RWPE2 (cell line): ENCODE results near the gene SLC9A9.

Source experiments
- ATAC-seq: fragments of 200-7000 bp; cut with Tn5 transposase; 3 replicates; pipeline ENCODE4 v1.9.1; 2021; ENCODE audit warnings: low read depth
- DNase-seq: peaks from one replicate; pipeline ENCODE4 v3.0.0-alpha.2; 2020; ENCODE audit warnings: low spot score
- H3K27ac ChIP-seq: fragments of 450-650 bp; 2 replicates; pipeline ENCODE4 v1.5.1; 2017; ENCODE audit warnings: mild to moderate bottlenecking; ENCODE audit not compliant: poor library complexity, severe bottlenecking
- H3K27me3 ChIP-seq: fragments of 250-450 bp; sonication (Bioruptor Pico); 2 replicates; pipeline ENCODE4 v1.5.1; 2021; ENCODE audit warnings: mild to moderate bottlenecking, moderate library complexity; ENCODE audit not compliant: insufficient read depth, poor library complexity, severe bottlenecking
- H3K36me3 ChIP-seq: fragments of 250-450 bp; sonication (Bioruptor Pico); 2 replicates; pipeline ENCODE4 v1.5.1; 2020; ENCODE audit warnings: low read depth, mild to moderate bottlenecking, moderate library complexity
- H3K4me1 ChIP-seq: fragments of 250-450 bp; sonication (Bioruptor Pico); 2 replicates; pipeline ENCODE4 v1.5.1; 2021; ENCODE audit warnings: mild to moderate bottlenecking, moderate library complexity; ENCODE audit not compliant: insufficient read depth, poor library complexity, severe bottlenecking
- H3K4me3 ChIP-seq: fragments of 250-450 bp; sonication (Bioruptor Pico); 2 replicates; pipeline ENCODE4 v1.5.1; 2021; ENCODE audit warnings: mild to moderate bottlenecking, moderate library complexity; ENCODE audit not compliant: severe bottlenecking
- H3K9me3 ChIP-seq: fragments of 250-450 bp; sonication (Bioruptor Pico); 2 replicates; pipeline ENCODE4 v1.5.1; 2021; ENCODE audit warnings: mild to moderate bottlenecking, moderate library complexity; ENCODE audit not compliant: severe bottlenecking
- CTCF ChIP-seq: fragments of 450-650 bp; IDR thresholded peaks from one replicate; pipeline ENCODE4 v1.5.1; 2017; ENCODE audit warnings: mild to moderate bottlenecking, moderate library complexity; ENCODE audit not compliant: poor library complexity, severe bottlenecking

The SLC9A9 gene

DNA sequence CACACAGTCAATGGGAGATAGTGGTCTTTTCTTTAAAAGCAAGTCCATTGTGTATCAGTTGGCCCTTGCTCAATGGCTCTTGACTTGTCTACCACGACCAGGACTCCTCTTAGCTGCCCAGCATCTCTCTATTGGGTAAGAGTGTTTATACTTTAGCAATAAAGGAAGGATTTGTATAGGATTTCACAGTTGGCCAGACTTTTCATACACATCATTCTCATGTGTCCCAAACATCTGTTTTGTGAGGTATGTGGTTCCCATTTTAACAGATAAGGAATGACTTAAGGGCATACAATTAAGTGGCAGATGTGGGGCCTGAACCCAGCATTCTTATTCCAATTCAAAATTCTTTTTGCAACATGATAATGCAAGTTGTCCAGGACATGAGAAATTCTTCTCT is 537.2 kb downstream of the SLC9A9 start:
- no peaks in the 10 kb centered on the region for H3K27me3 ChIP-seq
- no peak for ATAC-seq
- peaks cover 10% of the 10 kb centered on the region for H3K4me1 ChIP-seq
- no peak overlapping the region for H3K4me3 ChIP-seq
- TF ChIP-seq CTCF: no peak
- no peak for DNase-seq
- no peaks in the 10 kb centered on the region for H3K36me3 ChIP-seq
- no peak overlapping the region for H3K27ac ChIP-seq
- no peaks in the 10 kb centered on the region for H3K9me3 ChIP-seq

- H3K36me3 ChIP-seq: no peaks in the 10 kb centered on the region
- no peaks in the 10 kb centered on the region for H3K27me3 ChIP-seq
- H3K4me3 ChIP-seq: no peak overlapping the region
- no peaks in the 10 kb centered on the region for H3K9me3 ChIP-seq
- H3K27ac ChIP-seq: no peak overlapping the region
- peaks cover 12% of the 10 kb centered on the region for H3K4me1 ChIP-seq
- DNase-seq: no peak
- no peak for ATAC-seq
- no peak for TF ChIP-seq CTCF
These were observed 538.6 kb downstream of the SLC9A9 start for GRCh38 chr3:143309705-143310104.

- H3K4me3 ChIP-seq: no peak overlapping the region
- DNase-seq: no peak
- H3K27me3 ChIP-seq: no peaks in the 10 kb centered on the region
- H3K36me3 ChIP-seq: no peaks in the 10 kb centered on the region
- H3K9me3 ChIP-seq: no peaks in the 10 kb centered on the region
- no peak overlapping the region for H3K27ac ChIP-seq
- ATAC-seq: peak; percentile 10; the same call in 1 of the 3 replicates
- TF ChIP-seq CTCF: no peak
- H3K4me1 ChIP-seq: peaks cover 18% of the 10 kb centered on the region
These were observed 540.6 kb downstream of the SLC9A9 start for GRCh38 chr3:143307613-143308183.

DNA sequence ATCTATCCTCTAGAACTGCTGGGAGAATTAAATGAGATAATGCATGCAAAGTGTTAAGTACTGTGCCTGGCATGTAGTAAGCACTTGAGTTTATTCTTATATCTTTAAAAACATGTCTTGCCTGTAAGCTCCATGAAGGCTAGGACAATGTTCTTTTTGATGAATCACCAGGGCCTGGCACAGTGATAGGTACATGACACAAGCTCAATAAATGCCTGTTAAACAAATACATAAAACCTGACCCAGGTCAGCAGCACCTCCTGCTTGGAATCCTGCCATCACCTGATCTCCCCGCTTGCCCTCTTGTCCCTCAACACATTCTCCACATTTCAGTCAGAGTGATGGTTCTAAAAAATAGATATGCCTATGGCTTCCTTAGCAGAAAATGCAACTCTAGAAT is 541.9 kb downstream of the SLC9A9 start:
- TF ChIP-seq CTCF: no peak
- DNase-seq (no peak), ATAC-seq (peak; percentile 71)
- Histone ChIP-seq H3K9me3 (no peaks in the 10 kb centered on the region), H3K4me1 (peaks cover 25% of the 10 kb centered on the region), H3K27ac (no peak overlapping the region), H3K4me3 (no peak overlapping the region), H3K27me3 (no peaks in the 10 kb centered on the region), H3K36me3 (no peaks in the 10 kb centered on the region)

DNA sequence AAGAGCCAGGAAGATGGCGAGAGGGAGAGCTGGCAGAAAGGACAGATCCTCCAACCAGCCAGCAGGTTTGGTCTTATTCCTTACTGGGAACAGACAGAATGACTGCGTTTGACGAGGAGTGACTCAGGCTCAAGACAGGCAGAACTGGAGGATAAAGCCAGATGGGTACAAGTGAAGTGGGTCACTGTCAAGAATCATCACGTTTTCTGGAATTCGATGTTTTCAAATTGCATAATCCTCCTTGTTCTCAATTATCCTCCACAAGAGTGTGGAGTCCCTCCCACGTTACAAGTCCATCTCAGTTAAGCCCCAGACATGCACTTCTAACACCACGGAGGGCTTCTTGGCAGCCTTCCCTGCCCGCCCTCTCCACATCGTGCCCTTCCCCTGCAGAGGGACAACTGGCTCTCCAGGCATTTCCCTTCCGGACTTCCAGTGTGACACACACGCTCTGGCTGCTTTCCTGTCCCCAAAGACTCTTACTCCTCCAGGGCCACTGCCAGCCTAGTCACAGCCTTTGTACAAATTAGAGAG is 545.6 kb downstream of the SLC9A9 start:
- peak overlapping the region; percentile 48 for H3K27ac ChIP-seq
- no peaks in the 10 kb centered on the region for H3K36me3 ChIP-seq
- ATAC-seq (peak; percentile 85), DNase-seq (no peak)
- H3K27me3 ChIP-seq: no peaks in the 10 kb centered on the region
- H3K4me3 ChIP-seq: no peak overlapping the region
- peaks cover 25% of the 10 kb centered on the region for H3K4me1 ChIP-seq
- H3K9me3 ChIP-seq: no peaks in the 10 kb centered on the region
- TF ChIP-seq CTCF: no peak
